WTC11 (cell line): ENCODE results near the gene QSOX2.

Experiments
- AFF4 ChIP-seq: sonication (generic); formaldehyde crosslinking; IDR thresholded peaks from 2 replicates; pipeline ENCODE4 v1.8.1; 2023; ENCODE audit warnings: mild to moderate bottlenecking, missing genetic modification reagents, borderline replicate concordance
- CDX4 ChIP-seq: fragments of 250-450 bp; sonication (Bioruptor Pico); IDR thresholded peaks from 2 replicates; pipeline ENCODE4 v1.9.0; 2021; ENCODE audit warnings: moderate library complexity, mild to moderate bottlenecking, inconsistent platforms, borderline replicate concordance
- CTCF ChIP-seq: fragments of 200-600 bp; IDR thresholded peaks from 2 replicates; pipeline ENCODE4 v1.8.0; 2022; ENCODE audit warnings: antibody characterized with exemption
- FOXP1 ChIP-seq: sonication (generic); formaldehyde crosslinking; IDR thresholded peaks from 2 replicates; pipeline ENCODE4 v1.8.0; 2022; ENCODE audit warnings: missing genetic modification reagents, mild to moderate bottlenecking, moderate library complexity, borderline replicate concordance
- HMGXB4 ChIP-seq: sonication (generic); formaldehyde crosslinking; IDR thresholded peaks from 2 replicates; pipeline ENCODE4 v1.8.1; 2023; ENCODE audit warnings: mild to moderate bottlenecking, moderate library complexity, missing genetic modification reagents
- JUN ChIP-seq: sonication (generic); formaldehyde crosslinking; IDR thresholded peaks from 2 replicates; pipeline ENCODE4 v1.8.0; 2023; ENCODE audit warnings: mild to moderate bottlenecking, missing genetic modification reagents
- MLX ChIP-seq: sonication (generic); formaldehyde crosslinking; IDR thresholded peaks from 2 replicates; pipeline ENCODE4 v1.8.1; 2023; ENCODE audit warnings: mild to moderate bottlenecking, missing genetic modification reagents, moderate library complexity
- NFYB ChIP-seq: sonication (generic); formaldehyde crosslinking; conservative IDR thresholded peaks from 2 replicates; pipeline ENCODE4 v1.8.0; 2022; ENCODE audit warnings: low read depth, missing genetic modification reagents

GRCh38 chr9:136209786-136210185, 35.8 kb downstream of the QSOX2 start:
- TF ChIP-seq CTCF (no peak), NFYB (CRISPR knock-in tag) (no peak), HMGXB4 (CRISPR knock-in tag) (no peak), MLX (CRISPR knock-in tag) (no peak), FOXP1 (CRISPR knock-in tag) (no peak), CDX4 (CRISPR knock-in tag) (no peak), JUN (CRISPR knock-in tag) (no peak), AFF4 (CRISPR knock-in tag) (no peak)
